Esophagus muscularis mucosa (tissue), 4 donors: ENCODE measurements around the gene PKP2. TPM values are rescaled to one million over a fixed set of nuclear protein-coding genes. Genes with fewer than 3 reads are reported as not detected.

ENCODE experiments used
- DNase-seq: peaks from one replicate; pipeline ENCODE4 v3.0.0-alpha.2; 2017; ENCODE audit errors: extremely low spot score
- H3K27ac ChIP-seq, 4 donors: fragments of 200-600 bp; sonication (generic); replicated peaks in 1 of 4; 1 replicate in 3 of 4; 2 replicates in 1 of 4; pipeline ENCODE4 v1.5.1; 2016 to 2019; ENCODE audit warnings: mild to moderate bottlenecking in 1 of 4
- H3K27me3 ChIP-seq, 4 donors: fragments of 200-600 bp; sonication (generic); one replicate each; pipeline versions ENCODE4 v1.5.1 to v1.6.0; 2016 to 2019
- H3K36me3 ChIP-seq, 4 donors: fragments of 200-600 bp; sonication (generic); one replicate each; pipeline ENCODE4 v1.5.1; 2016 to 2019
- H3K4me1 ChIP-seq, 4 donors: fragments of 200-600 bp; sonication (generic); one replicate each; pipeline ENCODE4 v1.5.1; 2016 to 2019
- H3K4me3 ChIP-seq, 4 donors: fragments of 200-600 bp; sonication (generic); 1 replicate in 2 of 4; 2 replicates in 2 of 4; pipeline ENCODE4 v1.5.1; 2016 to 2019; ENCODE audit warnings: mild to moderate bottlenecking in 4 of 4, moderate library complexity in 1 of 4
- H3K9me3 ChIP-seq, 4 donors: fragments of 200-600 bp; sonication (generic); 1 replicate in 3 of 4; 2 replicates in 1 of 4; pipeline ENCODE4 v1.5.1; 2016 to 2019
- CTCF ChIP-seq, 3 experiments: fragments of 200-600 bp in 2 of 3; fragments of 450-650 bp in 1 of 3; sonication (generic) in 2 of 3; IDR thresholded peaks; one replicate each; pipeline ENCODE4 v1.5.1; 2017 to 2019; ENCODE audit warnings: antibody characterized with exemption in 3 of 3, mild to moderate bottlenecking in 2 of 3, moderate library complexity in 1 of 3
- EP300 ChIP-seq: sonication (generic); formaldehyde crosslinking; IDR thresholded peaks from one replicate; pipeline ENCODE4 v1.6.1; 2017; ENCODE audit warnings: antibody characterized with exemption
- POLR2A ChIP-seq: fragments of 450-650 bp; IDR thresholded peaks from one replicate; pipeline ENCODE4 v1.6.1; 2017; ENCODE audit warnings: antibody characterized with exemption, moderate library complexity, mild to moderate bottlenecking, low read depth
- POLR2AphosphoS5 ChIP-seq, 2 donors: sonication (generic); formaldehyde crosslinking; IDR thresholded peaks; one replicate each; pipeline ENCODE4 v1.6.1; 2017; ENCODE audit warnings: antibody characterized with exemption in 2 of 2
- WGBS: methylation state at CpG from one replicate; pipeline ENCODE4 v1.1.5; 2018; 5-methylcytosine and 5-hydroxymethylcytosine counted together
- intact Hi-C: fragments of 100-400 bp; cut with DNase I; formaldehyde crosslinking; loops from one replicate; pipeline ENCODE4 v1.15.1; 2023
- total RNA-seq, 4 donors: library from RNA; depleted of rRNA; stranded (reverse); fragments of >200 nt; gene quantifications; one replicate each; pipeline versions ENCODE4 v1.1.0 to v1.2.1, GENCODE V29; 2016

Gene PKP2
- total RNA-seq, 4 donors from 2014 or later, result 1.2 to 1.5 (median 1.3) TPM

- no peaks in the 10 kb centered on the region for H3K4me1 ChIP-seq
Measured at GRCh38 chr12:32801269-32801980, 95.2 kb downstream of the PKP2 start.

GRCh38 chr12:32794281-32794680 lies 102.3 kb downstream of the PKP2 start:
- 86% methylated on average over 4 of the region's 4 CpGs for WGBS
- DNase-seq, result no peak
- Histone ChIP-seq H3K4me3 (no peak overlapping the region), H3K27me3 (no peaks in the 10 kb centered on the region), H3K4me1 (peaks cover 0 to 11% (median 0%) of the 10 kb centered on the region in 4 donors), H3K27ac (no peak overlapping the region), H3K9me3 (no peaks in the 10 kb centered on the region), H3K36me3 (peaks cover 0 to 42% (median 0%) of the 10 kb centered on the region in 4 donors)
- no peak for TF ChIP-seq POLR2A
- TF ChIP-seq POLR2AphosphoS5 (IDR thresholded peaks at IDR 0.05), result no peak
- TF ChIP-seq CTCF (IDR thresholded peaks at IDR 0.05), result no peak
- TF ChIP-seq EP300, result no peak
- intact Hi-C loops, result no loop called here

More at GRCh38 chr12:32801269-32801980, 95.2 kb downstream of the PKP2 start:
- 76% methylated on average over 5 of the region's 5 CpGs for WGBS
- DNase-seq, result no peak
- Histone ChIP-seq H3K4me3 (no peak overlapping the region), H3K27me3 (no peaks in the 10 kb centered on the region), H3K9me3 (no peaks in the 10 kb centered on the region), H3K27ac (no peak overlapping the region), H3K36me3 (peaks cover 0 to 29% (median 0%) of the 10 kb centered on the region in 4 donors)
- TF ChIP-seq POLR2AphosphoS5 (IDR thresholded peaks at IDR 0.05) (no peak), CTCF (IDR thresholded peaks at IDR 0.05) (no peak), EP300 (no peak), POLR2A (no peak)
- intact Hi-C loops, result no loop called here

- no peak for DNase-seq
- intact Hi-C loops, result no loop called here
Measured at GRCh38 chr12:32789916-32790315, 106.7 kb downstream of the PKP2 start.

GRCh38 chr12:32789446-32789845 lies 107.1 kb downstream of the PKP2 start:
- H3K36me3 ChIP-seq, result peaks cover 0 to 19% (median 0%) of the 10 kb centered on the region in 4 donors
- no peak overlapping the region for H3K4me3 ChIP-seq
- intact Hi-C loops, result no loop called here
- TF ChIP-seq CTCF (IDR thresholded peaks at IDR 0.05) (no peak), POLR2AphosphoS5 (IDR thresholded peaks at IDR 0.05) (no peak)
- H3K27ac ChIP-seq, result no peak overlapping the region
- peaks cover 0 to 2% (median 0%) of the 10 kb centered on the region in 4 donors for H3K4me1 ChIP-seq
- H3K9me3 ChIP-seq, result no peaks in the 10 kb centered on the region
- DNase-seq, result no peak
- peaks cover 0 to 7% (median 0%) of the 10 kb centered on the region in 4 donors for H3K27me3 ChIP-seq

More at GRCh38 chr12:32789916-32790315, 106.7 kb downstream of the PKP2 start:
- no peak for TF ChIP-seq EP300
- no peak for TF ChIP-seq POLR2AphosphoS5 (IDR thresholded peaks at IDR 0.05)
- TF ChIP-seq POLR2A, result no peak
- TF ChIP-seq CTCF (IDR thresholded peaks at IDR 0.05), result no peak
- peaks cover 0 to 7% (median 0%) of the 10 kb centered on the region in 4 donors for H3K4me1 ChIP-seq
- no peak overlapping the region for H3K4me3 ChIP-seq
- H3K36me3 ChIP-seq, result peaks cover 0 to 24% (median 0%) of the 10 kb centered on the region in 4 donors
- peaks cover 0 to 7% (median 0%) of the 10 kb centered on the region in 4 donors for H3K27me3 ChIP-seq
- WGBS, result 30% methylated on average over 2 of the region's 2 CpGs
- H3K9me3 ChIP-seq, result no peaks in the 10 kb centered on the region
- H3K27ac ChIP-seq, result no peak overlapping the region
